ENCODE data around the gene STON2. TPM values are rescaled to one million over a fixed set of nuclear protein-coding genes. Genes with fewer than 3 reads are reported as not detected.

STON2 gene
- polyA plus RNA-seq, 2 of the 4 experiments (the other 2 are of a cell fraction): 0.53 to 1.3 TPM

GRCh38 chr14:81336009-81336408 is 64.1 kb downstream of the STON2 start:
- DNase-seq (ENCODE audit: low read depth in 1 of 2, low spot score in 1 of 2): no peak
- ChIA-PET POLR2A (no interaction called here), CTCF (no interaction called here)
- TF ChIP-seq FOSB (CRISPR knock-in tag; IDR thresholded peaks at IDR 0.05) (no peak), RCOR1 (IDR thresholded peaks at IDR 0.05; ENCODE audit: low read depth, low read length) (no peak), ESRRA (IDR thresholded peaks at IDR 0.05; ENCODE audit: borderline replicate concordance, low read length) (no peak), REST (IDR thresholded peaks at IDR 0.05) (no peak), ATOH8 (CRISPR knock-in tag; IDR thresholded peaks at IDR 0.05; ENCODE audit: low read depth) (no peak), RNF2 (IDR thresholded peaks at IDR 0.05; ENCODE audit: borderline replicate concordance, low read depth) (no peak), SMC3 (IDR thresholded peaks at IDR 0.05) (no peak), HOXA7 (CRISPR knock-in tag; IDR thresholded peaks at IDR 0.05) (no peak), BHLHE40 (IDR thresholded peaks at IDR 0.05; ENCODE audit: low read depth, low read length) (no peak), NR3C1 (IDR thresholded peaks at IDR 0.05) (no peak), CHD4 (IDR thresholded peaks at IDR 0.05; ENCODE audit: borderline replicate concordance) (no peak)
- no peak for FAIRE-seq
- Histone ChIP-seq H3K4me3 (no peak overlapping the region), H3K4me1 (no peaks in the 10 kb centered on the region), H3K4me2 (no peak overlapping the region), H3K9me3 (no peaks in the 10 kb centered on the region), H3K27ac (no peak overlapping the region)
- no peak for ATAC-seq
- 38% methylated on average over 3 of the region's 3 CpGs for WGBS (ENCODE audit: missing lambda C conversion rate)

GRCh38 chr14:81332725-81333124 is 67.4 kb downstream of the STON2 start:
- ATAC-seq (no peak), FAIRE-seq (no peak), DNase-seq (ENCODE audit: low read depth in 1 of 2, low spot score in 1 of 2) (no peak)
- H3K4me3 ChIP-seq: no peak overlapping the region
- no peak for TF ChIP-seq E2F6 (IDR thresholded peaks at IDR 0.05; ENCODE audit: borderline replicate concordance, low read depth)
- no peak for TF ChIP-seq MAFK (IDR thresholded peaks at IDR 0.05; ENCODE audit: partially characterized antibody)
- no peak for TF ChIP-seq CHD4 (IDR thresholded peaks at IDR 0.05; ENCODE audit: borderline replicate concordance)
- TF ChIP-seq TP53 (CRISPR knock-in tag; IDR thresholded peaks at IDR 0.05): no peak
- TF ChIP-seq RAD21 (conservative IDR thresholded peaks at IDR 0.05 in 1 of 2, IDR thresholded peaks at IDR 0.05 in 1 of 2): no peak
- TF ChIP-seq ATOH8 (CRISPR knock-in tag; IDR thresholded peaks at IDR 0.05; ENCODE audit: low read depth): no peak
- TF ChIP-seq CHD2 (IDR thresholded peaks at IDR 0.05; ENCODE audit: low read length, partially characterized antibody): no peak
- no peak for TF ChIP-seq CEBPB (IDR thresholded peaks at IDR 0.05)
- TF ChIP-seq ESRRA (IDR thresholded peaks at IDR 0.05; ENCODE audit: borderline replicate concordance, low read length): no peak
- TF ChIP-seq EHF (CRISPR knock-in tag; IDR thresholded peaks at IDR 0.05): no peak
- no peak for TF ChIP-seq HOXB5 (CRISPR knock-in tag; IDR thresholded peaks at IDR 0.05)
- no peak for TF ChIP-seq FOXS1 (CRISPR knock-in tag; IDR thresholded peaks at IDR 0.05)
- H3K9me3 ChIP-seq: no peaks in the 10 kb centered on the region
- H3K4me1 ChIP-seq: no peaks in the 10 kb centered on the region
- no peak overlapping the region for H3K4me2 ChIP-seq
- ChIA-PET POLR2A (no interaction called here), CTCF (no interaction called here)
- WGBS (ENCODE audit: missing lambda C conversion rate): 59% methylated on average over 1 of the region's 1 CpG
- H3K27ac ChIP-seq: no peak overlapping the region

All from A549 (cell line).